ENCODE results near the gene MACROD2.

The MACROD2 gene

GRCh38 chr20:14649662-14650061 is 654.3 kb downstream of the MACROD2 start:
- no peaks in the 10 kb centered on the region for H3K27me3 ChIP-seq (ENCODE audit: low read length)
- H3K36me3 ChIP-seq (ENCODE audit: low read length): no peaks in the 10 kb centered on the region
- H3K9me3 ChIP-seq (ENCODE audit: insufficient read depth, low read length): no peaks in the 10 kb centered on the region
- no peaks in the 10 kb centered on the region for H4K20me1 ChIP-seq (ENCODE audit: low read depth, low read length)
- no peak overlapping the region for H2AFZ ChIP-seq (ENCODE audit: low read depth, low read length, severe bottlenecking)
- no peaks in the 10 kb centered on the region; the same call in 1 of the 2 replicates for H3K9me2 ChIP-seq (replicated peaks; ENCODE audit: insufficient read depth, low read length)
- no peak overlapping the region for H3K4me3 ChIP-seq (ENCODE audit: insufficient read depth, low read length, poor library complexity, severe bottlenecking)
- no peak overlapping the region for H3K27ac ChIP-seq (ENCODE audit: low read depth, low read length)
- no peak overlapping the region for H3K9ac ChIP-seq (ENCODE audit: low read length)
- H3K79me2 ChIP-seq (ENCODE audit: insufficient read depth, low read length): no peaks in the 10 kb centered on the region
- H3K4me2 ChIP-seq (ENCODE audit: low read depth, low read length, poor library complexity, severe bottlenecking): no peak overlapping the region
- H3F3A ChIP-seq (ENCODE audit: insufficient read depth): no peaks in the 10 kb centered on the region
- TF ChIP-seq CTCF (IDR thresholded peaks at IDR 0.05; ENCODE audit: insufficient read depth, low read length, poor library complexity, severe bottlenecking) (no peak), EZH2phosphoT487 (conservative IDR thresholded peaks at IDR 0.05; ENCODE audit: low read length) (no peak)

- no peaks in the 10 kb centered on the region for H3K9me2 ChIP-seq (replicated peaks; ENCODE audit: insufficient read depth, low read length)
- H4K20me1 ChIP-seq (ENCODE audit: low read depth, low read length): no peaks in the 10 kb centered on the region
- H3K27ac ChIP-seq (ENCODE audit: low read depth, low read length): no peak overlapping the region
- no peak for TF ChIP-seq EZH2phosphoT487 (conservative IDR thresholded peaks at IDR 0.05; ENCODE audit: low read length)
- TF ChIP-seq CTCF (IDR thresholded peaks at IDR 0.05; ENCODE audit: insufficient read depth, low read length, poor library complexity, severe bottlenecking): no peak
- H3K4me2 ChIP-seq (ENCODE audit: low read depth, low read length, poor library complexity, severe bottlenecking): no peak overlapping the region
- no peaks in the 10 kb centered on the region for H3K27me3 ChIP-seq (ENCODE audit: low read length)
- no peak overlapping the region for H3K9ac ChIP-seq (ENCODE audit: low read length)
- H3K36me3 ChIP-seq (ENCODE audit: low read length): no peaks in the 10 kb centered on the region
- no peaks in the 10 kb centered on the region for H3K79me2 ChIP-seq (ENCODE audit: insufficient read depth, low read length)
- H3F3A ChIP-seq (ENCODE audit: insufficient read depth): no peaks in the 10 kb centered on the region
- H3K9me3 ChIP-seq (ENCODE audit: insufficient read depth, low read length): no peaks in the 10 kb centered on the region
- no peak overlapping the region for H3K4me3 ChIP-seq (ENCODE audit: insufficient read depth, low read length, poor library complexity, severe bottlenecking)
- H2AFZ ChIP-seq (ENCODE audit: low read depth, low read length, severe bottlenecking): no peak overlapping the region
Observed at GRCh38 chr20:14657266-14658005, 662.1 kb downstream of the MACROD2 start.

- Histone ChIP-seq H3K79me2 (ENCODE audit: insufficient read depth, low read length) (no peaks in the 10 kb centered on the region), H3K36me3 (ENCODE audit: low read length) (no peaks in the 10 kb centered on the region), H2AFZ (ENCODE audit: low read depth, low read length, severe bottlenecking) (no peak overlapping the region), H3K4me3 (ENCODE audit: insufficient read depth, low read length, poor library complexity, severe bottlenecking) (no peak overlapping the region), H3K9me2 (replicated peaks; ENCODE audit: insufficient read depth, low read length) (no peaks in the 10 kb centered on the region), H3F3A (ENCODE audit: insufficient read depth) (no peaks in the 10 kb centered on the region), H3K4me2 (ENCODE audit: low read depth, low read length, poor library complexity, severe bottlenecking) (no peak overlapping the region), H3K27me3 (ENCODE audit: low read length) (no peaks in the 10 kb centered on the region), H3K9me3 (ENCODE audit: insufficient read depth, low read length) (no peaks in the 10 kb centered on the region), H4K20me1 (ENCODE audit: low read depth, low read length) (no peaks in the 10 kb centered on the region), H3K9ac (ENCODE audit: low read length) (no peak overlapping the region), H3K27ac (ENCODE audit: low read depth, low read length) (no peak overlapping the region)
- TF ChIP-seq EZH2phosphoT487 (conservative IDR thresholded peaks at IDR 0.05; ENCODE audit: low read length) (no peak), CTCF (IDR thresholded peaks at IDR 0.05; ENCODE audit: insufficient read depth, low read length, poor library complexity, severe bottlenecking) (no peak)
Observed at GRCh38 chr20:14664101-14664500, 668.8 kb downstream of the MACROD2 start.
